ENCODE data around the gene MRGPRG. TPM values are rescaled to one million over a fixed set of nuclear protein-coding genes. Genes with fewer than 3 reads are reported as not detected.

Gene MRGPRG
- total RNA-seq, 1 experiment from 2014 or later, result not detected

GRCh38 chr11:3199537-3200295, 18.9 kb downstream of the MRGPRG start:
- in situ Hi-C loops (cut with HindIII; ENCODE audit: low pct_unique_long_range_greater_than_20kb, low sequenced_read_pairs), result no loop called here
- no peak for DNase-seq (ENCODE audit: low read depth)

- in situ Hi-C loops (cut with HindIII; ENCODE audit: low pct_unique_long_range_greater_than_20kb, low sequenced_read_pairs), result no loop called here
- DNase-seq (ENCODE audit: low read depth), result no peak
Measured at GRCh38 chr11:3198815-3199214, 19.8 kb downstream of the MRGPRG start.

- in situ Hi-C loops (cut with HindIII; ENCODE audit: low pct_unique_long_range_greater_than_20kb, low sequenced_read_pairs), result no loop called here
- DNase-seq (ENCODE audit: low read depth), result no peak
Measured at GRCh38 chr11:3197878-3198528, 20.6 kb downstream of the MRGPRG start.

- in situ Hi-C loops (cut with HindIII; ENCODE audit: low pct_unique_long_range_greater_than_20kb, low sequenced_read_pairs), result no loop called here
- DNase-seq (ENCODE audit: low read depth), result no peak
Measured at GRCh38 chr11:3197044-3197695, 21.4 kb downstream of the MRGPRG start.

GRCh38 chr11:3196161-3197043, 22.2 kb downstream of the MRGPRG start:
- in situ Hi-C loops (cut with HindIII; ENCODE audit: low pct_unique_long_range_greater_than_20kb, low sequenced_read_pairs), result no loop called here
- no peak for DNase-seq (ENCODE audit: low read depth)

GRCh38 chr11:3195251-3196160, 23.1 kb downstream of the MRGPRG start:
- in situ Hi-C loops (cut with HindIII; ENCODE audit: low pct_unique_long_range_greater_than_20kb, low sequenced_read_pairs), result no loop called here
- DNase-seq (ENCODE audit: low read depth), result no peak

- in situ Hi-C loops (cut with HindIII; ENCODE audit: low pct_unique_long_range_greater_than_20kb, low sequenced_read_pairs), result no loop called here
- DNase-seq (ENCODE audit: low read depth), result no peak
Measured at GRCh38 chr11:3194016-3194816, 24.4 kb downstream of the MRGPRG start.

GRCh38 chr11:3193373-3194015, 25.1 kb downstream of the MRGPRG start:
- in situ Hi-C loops (cut with HindIII; ENCODE audit: low pct_unique_long_range_greater_than_20kb, low sequenced_read_pairs), result no loop called here
- DNase-seq (ENCODE audit: low read depth), result no peak

GRCh38 chr11:3192511-3193372, 25.9 kb downstream of the MRGPRG start:
- in situ Hi-C loops (cut with HindIII; ENCODE audit: low pct_unique_long_range_greater_than_20kb, low sequenced_read_pairs), result no loop called here
- no peak for DNase-seq (ENCODE audit: low read depth)

GRCh38 chr11:3191586-3192324, 26.9 kb downstream of the MRGPRG start:
- in situ Hi-C loops (cut with HindIII; ENCODE audit: low pct_unique_long_range_greater_than_20kb, low sequenced_read_pairs), result no loop called here
- DNase-seq (ENCODE audit: low read depth), result no peak

- no peak for DNase-seq (ENCODE audit: low read depth)
- in situ Hi-C loops (cut with HindIII; ENCODE audit: low pct_unique_long_range_greater_than_20kb, low sequenced_read_pairs), result no loop called here
Measured at GRCh38 chr11:3190600-3190999, 28.0 kb downstream of the MRGPRG start.

- DNase-seq (ENCODE audit: low read depth), result no peak
- in situ Hi-C loops (cut with HindIII; ENCODE audit: low pct_unique_long_range_greater_than_20kb, low sequenced_read_pairs), result no loop called here
Measured at GRCh38 chr11:3189886-3190583, 28.6 kb downstream of the MRGPRG start.

GRCh38 chr11:3189196-3189843, 29.3 kb downstream of the MRGPRG start:
- DNase-seq (ENCODE audit: low read depth), result no peak
- in situ Hi-C loops (cut with HindIII; ENCODE audit: low pct_unique_long_range_greater_than_20kb, low sequenced_read_pairs), result no loop called here
